Right lobe of liver (tissue), 4 donors: ENCODE results near the gene KCTD6.

Experiments
- CTCF ChIP-seq, 4 donors: fragments of 200-600 bp in 3 of 4; fragments of 450-650 bp in 1 of 4; IDR thresholded peaks; one replicate each; pipeline versions ENCODE4 v1.5.1 to v1.8.0; 2016 to 2022; ENCODE audit warnings: antibody characterized with exemption in 4 of 4, mild to moderate bottlenecking in 2 of 4
- POLR2A ChIP-seq: fragments of 450-650 bp; IDR thresholded peaks from one replicate; pipeline ENCODE4 v1.6.1; 2017; ENCODE audit warnings: antibody characterized with exemption, mild to moderate bottlenecking
- donor health status: DM: no; HTN: no; CAD: no.
- donor health status: DM: no; HTN: no; CAD: no.
- donor health status: DM: no; HTN: yes; CAD: no.

GRCh38 chr3:58532794-58533220, 40.9 kb downstream of the KCTD6 start:
- TF ChIP-seq CTCF (IDR thresholded peaks at IDR 0.05) (peak; percentile 94 to 97 (median 96)), POLR2A (no peak)
